WTC11 (cell line): ENCODE results near the gene ARCN1.
A peak's percentile ranks its signal among the peaks of the same experiment; 100 is the strongest.
"Not testable (repeated sequence)": the region's sequence is repeated elsewhere in the genome, so short reads cannot be mapped to it uniquely, and the experiment has no call there.

Experiments
- ATF3 ChIP-seq: sonication (generic); formaldehyde crosslinking; conservative IDR thresholded peaks from 2 replicates; pipeline ENCODE4 v1.8.1; 2022; ENCODE audit warnings: mild to moderate bottlenecking, missing genetic modification reagents
- CTCF ChIP-seq: fragments of 200-600 bp; IDR thresholded peaks from 2 replicates; pipeline ENCODE4 v1.8.0; 2022; ENCODE audit warnings: antibody characterized with exemption
- EMX1 ChIP-seq: fragments of 250-450 bp; sonication (Bioruptor Pico); IDR thresholded peaks from 2 replicates; pipeline ENCODE4 v1.8.0; 2021; ENCODE audit warnings: mild to moderate bottlenecking
- FOXJ3 ChIP-seq: sonication (generic); formaldehyde crosslinking; IDR thresholded peaks from 2 replicates; pipeline ENCODE4 v1.9.0; 2021; ENCODE audit warnings: missing genetic modification reagents, mild to moderate bottlenecking, borderline replicate concordance
- FOXK1 ChIP-seq: sonication (generic); formaldehyde crosslinking; IDR thresholded peaks from 2 replicates; pipeline ENCODE4 v1.8.0; 2022; ENCODE audit warnings: mild to moderate bottlenecking, moderate library complexity, missing genetic modification reagents
- FOXP4 ChIP-seq: sonication (generic); formaldehyde crosslinking; IDR thresholded peaks from 2 replicates; pipeline ENCODE4 v1.8.0; 2022; ENCODE audit warnings: mild to moderate bottlenecking, missing genetic modification reagents
- GABPB1 ChIP-seq: sonication (generic); formaldehyde crosslinking; IDR thresholded peaks from 2 replicates; pipeline ENCODE4 v1.8.1; 2023; ENCODE audit warnings: mild to moderate bottlenecking, missing genetic modification reagents
- JUN ChIP-seq: sonication (generic); formaldehyde crosslinking; IDR thresholded peaks from 2 replicates; pipeline ENCODE4 v1.8.0; 2023; ENCODE audit warnings: mild to moderate bottlenecking, missing genetic modification reagents
- MYBL2 ChIP-seq: sonication (generic); formaldehyde crosslinking; IDR thresholded peaks from 2 replicates; pipeline ENCODE4 v1.8.1; 2023; ENCODE audit warnings: mild to moderate bottlenecking, moderate library complexity, missing genetic modification reagents
- NR1H2 ChIP-seq: sonication (generic); formaldehyde crosslinking; IDR thresholded peaks from 2 replicates; pipeline ENCODE4 v1.9.0; 2021; ENCODE audit warnings: mild to moderate bottlenecking, moderate library complexity, missing genetic modification reagents
- STAT6 ChIP-seq: sonication (generic); formaldehyde crosslinking; conservative IDR thresholded peaks from 2 replicates; pipeline ENCODE4 v1.8.1; 2023; ENCODE audit warnings: mild to moderate bottlenecking, low read depth, missing genetic modification reagents, moderate library complexity
- ZNF121 ChIP-seq: sonication (generic); formaldehyde crosslinking; IDR thresholded peaks from 2 replicates; pipeline ENCODE4 v1.8.0; 2023; ENCODE audit warnings: missing genetic modification reagents
- ZNF317 ChIP-seq: sonication (generic); formaldehyde crosslinking; IDR thresholded peaks from 2 replicates; pipeline ENCODE4 v1.8.1; 2023; ENCODE audit warnings: low read depth, mild to moderate bottlenecking, moderate library complexity, missing genetic modification reagents, borderline replicate concordance
- ZSCAN18 ChIP-seq: fragments of 250-450 bp; sonication (Bioruptor Pico); IDR thresholded peaks from 2 replicates; pipeline ENCODE4 v2.1.2; 2022; ENCODE audit warnings: mild to moderate bottlenecking, moderate library complexity

GRCh38 chr11:118594984-118595383, 22.8 kb downstream of the ARCN1 start:
- TF ChIP-seq CTCF, result 0 out of 2 replicates have a peak, but pooled peaks have one; percentile 21
- TF ChIP-seq FOXJ3 (CRISPR knock-in tag); FOXP4 (CRISPR knock-in tag); ZSCAN18; FOXK1 (CRISPR knock-in tag); ZNF121; ATF3 (CRISPR knock-in tag); ZNF317 (CRISPR knock-in tag); EMX1 (CRISPR knock-in tag); MYBL2; STAT6 (CRISPR knock-in tag); NR1H2 (CRISPR knock-in tag); JUN (CRISPR knock-in tag); GABPB1: not testable (repeated sequence)
